Body of pancreas (tissue), 4 donors: ENCODE measurements around the gene CCDC66. TPM values are rescaled to one million over a fixed set of nuclear protein-coding genes. Genes with fewer than 3 reads are reported as not detected.

Experiments
- ATAC-seq: fragments of 150-250 bp; one replicate; pipeline ENCODE4 v1.9.1; 2016
- DNase-seq, 4 donors: peaks; one replicate each; pipeline ENCODE4 v3.0.0-alpha.2; 2019
- H3K27ac ChIP-seq, 4 donors: fragments of 200-600 bp; sonication (generic); 1 replicate in 3 of 4; 2 replicates in 1 of 4; pipeline versions ENCODE4 v1.5.1 to v1.6.1; 2016 to 2019; ENCODE audit warnings: mild to moderate bottlenecking in 1 of 4, mixed read lengths in 1 of 4, moderate library complexity in 1 of 4
- H3K27me3 ChIP-seq, 2 donors: fragments of 200-600 bp; sonication (generic); one replicate each; pipeline ENCODE4 v1.6.0; 2016; ENCODE audit warnings: mild to moderate bottlenecking in 1 of 2
- H3K36me3 ChIP-seq, 2 donors: fragments of 200-600 bp; sonication (generic); replicated peaks in 1 of 2; 2 replicates each; pipeline ENCODE4 v1.5.1; 2016; ENCODE audit warnings: low read depth in 2 of 2; ENCODE audit not compliant: insufficient read depth in 1 of 2
- H3K4me1 ChIP-seq: fragments of 200-600 bp; sonication (generic); one replicate; pipeline ENCODE4 v1.6.0; 2016
- H3K4me3 ChIP-seq, 2 donors: fragments of 200-600 bp; sonication (generic); 1 replicate in 1 of 2; 2 replicates in 1 of 2; pipeline ENCODE4 v1.5.1; 2016 to 2019
- H3K9me3 ChIP-seq, 3 donors: fragments of 200-600 bp; sonication (generic); 1 replicate in 2 of 3; 2 replicates in 1 of 3; pipeline ENCODE4 v1.5.1; 2016
- CTCF ChIP-seq, 7 experiments: fragments of 450-650 bp in 4 of 7; fragments of 200-600 bp in 3 of 7; sonication (generic) in 3 of 7; IDR thresholded peaks; one replicate each; pipeline ENCODE4 v1.5.1; 2016 to 2019; ENCODE audit warnings: antibody characterized with exemption in 7 of 7
- POLR2A ChIP-seq, 3 donors: fragments of 450-650 bp; IDR thresholded peaks; one replicate each; pipeline ENCODE4 v1.6.1; 2016; ENCODE audit warnings: antibody characterized with exemption in 3 of 3, mild to moderate bottlenecking in 2 of 3
- WGBS, 2 donors: methylation state at CpG; one replicate each; pipeline ENCODE4 v1.1.5; 2017; 5-methylcytosine and 5-hydroxymethylcytosine counted together
- intact Hi-C: fragments of 100-400 bp; cut with DNase I; formaldehyde crosslinking; loops from one replicate; pipeline ENCODE4 v1.15.1; 2023
- total RNA-seq, 2 donors: library from RNA; depleted of rRNA; stranded (reverse); fragments of >200 nt; gene quantifications; one replicate each; pipeline ENCODE4 v1.1.0, GENCODE V29; 2016

The CCDC66 gene
- total RNA-seq, 2 donors from 2014 or later, result 28.0 to 43.8 TPM

- Histone ChIP-seq H3K27ac (peak overlapping the region in 3 of 4 donors; percentile 2 to 67 (median 59)), H3K27me3 (no peaks in the 10 kb centered on the region), H3K9me3 (no peaks in the 10 kb centered on the region), H3K4me1 (peaks cover 24% of the 10 kb centered on the region), H3K36me3 (peaks cover 0 to 13% of the 10 kb centered on the region in 2 donors), H3K4me3 (no peak overlapping the region)
- peak; percentile 41 for ATAC-seq
- no peak for DNase-seq
- intact Hi-C loops, result no loop called here
- no peak for TF ChIP-seq POLR2A (IDR thresholded peaks at IDR 0.05)
- no peak for TF ChIP-seq CTCF (IDR thresholded peaks at IDR 0.05)
Measured at GRCh38 chr3:56629451-56629850, 72.5 kb downstream of the CCDC66 start.

- Histone ChIP-seq H3K27me3 (no peaks in the 10 kb centered on the region), H3K36me3 (peaks cover 0 to 11% of the 10 kb centered on the region in 2 donors), H3K4me1 (peaks cover 24% of the 10 kb centered on the region), H3K4me3 (no peak overlapping the region), H3K9me3 (no peaks in the 10 kb centered on the region), H3K27ac (no peak overlapping the region)
- intact Hi-C loops, result no loop called here
- ATAC-seq (no peak), DNase-seq (no peak)
- TF ChIP-seq POLR2A (IDR thresholded peaks at IDR 0.05) (no peak), CTCF (IDR thresholded peaks at IDR 0.05) (no peak)
- WGBS, 2 donors, result 81 to 100% methylated on average over 1 of the region's 1 CpG
Measured at GRCh38 chr3:56630966-56631365, 74.0 kb downstream of the CCDC66 start.

GRCh38 chr3:56633181-56633580, 76.2 kb downstream of the CCDC66 start:
- WGBS, 2 donors, result 87 to 90% methylated on average over 4 of the region's 4 CpGs

GRCh38 chr3:56633602-56634535, 76.9 kb downstream of the CCDC66 start:
- DNase-seq, result no peak
- no peak for ATAC-seq
- peaks cover 0 to 9% of the 10 kb centered on the region in 2 donors for H3K36me3 ChIP-seq
- TF ChIP-seq CTCF (IDR thresholded peaks at IDR 0.05) (no peak), POLR2A (IDR thresholded peaks at IDR 0.05) (no peak)
- H3K9me3 ChIP-seq, result no peaks in the 10 kb centered on the region
- intact Hi-C loops, result no loop called here
- no peak overlapping the region for H3K27ac ChIP-seq
- H3K27me3 ChIP-seq, result no peaks in the 10 kb centered on the region
- H3K4me3 ChIP-seq, result no peak overlapping the region
- H3K4me1 ChIP-seq, result peaks cover 16% of the 10 kb centered on the region
- WGBS, 2 donors, result 86 to 87% methylated on average over 9 of the region's 9 CpGs

More at GRCh38 chr3:56633181-56633580, 76.2 kb downstream of the CCDC66 start:
- TF ChIP-seq POLR2A (IDR thresholded peaks at IDR 0.05) (no peak), CTCF (IDR thresholded peaks at IDR 0.05) (no peak)
- Histone ChIP-seq H3K36me3 (peaks cover 0 to 9% of the 10 kb centered on the region in 2 donors), H3K9me3 (no peaks in the 10 kb centered on the region), H3K27me3 (no peaks in the 10 kb centered on the region), H3K4me3 (no peak overlapping the region), H3K4me1 (peaks cover 23% of the 10 kb centered on the region), H3K27ac (no peak overlapping the region)
- intact Hi-C loops, result no loop called here
- no peak for ATAC-seq
- DNase-seq, result no peak
